PC-3 (cell line): ENCODE results near the gene SFXN3. TPM values are rescaled to one million over a fixed set of nuclear protein-coding genes. Genes with fewer than 3 reads are reported as not detected.
A peak's percentile ranks its signal among the peaks of the same experiment; 100 is the strongest.

ENCODE experiments used
- ATAC-seq: fragments of 200-7000 bp; cut with Tn5 transposase; 2 replicates; pipeline ENCODE4 v1.9.1; 2020; ENCODE audit warnings: mild to moderate bottlenecking, moderate library complexity
- BruUV-seq: library from RNA; stranded (reverse); fragments of 400-500 nt; replicated peaks from 2 replicates; lab custom pipeline; 2021; lab: Mats Ljungman, UMichigan
- CTCF ChIA-PET: fragments of 300-600 bp; sonication (Branson Sonifier 250); formaldehyde crosslinking; loops from one replicate; lab custom pipeline; 2022; ENCODE audit warnings: antibody characterized with exemption; lab: Charles Lee
- POLR2A ChIA-PET: fragments of 300-600 bp; sonication (Branson Sonifier 250); formaldehyde crosslinking; loops from one replicate; lab custom pipeline; 2022; ENCODE audit warnings: antibody characterized with exemption; ENCODE audit not compliant: unreplicated experiment; lab: Charles Lee
- DNase-seq: peaks from one replicate; pipeline ENCODE4 v3.0.0-alpha.2; 2015
- H2AFZ ChIP-seq: fragments of 300-600 bp; sonication (generic); 2 replicates; pipeline ENCODE4 v1.6.0; 2016; ENCODE audit warnings: antibody characterized with exemption, low read length
- H3F3A ChIP-seq: fragments of 300-600 bp; sonication (generic); one replicate; pipeline ENCODE4 v1.6.0; 2017; ENCODE audit warnings: antibody characterized with exemption, low read length, control low read depth, mild to moderate bottlenecking; ENCODE audit not compliant: unreplicated experiment
- H3K27ac ChIP-seq: fragments of 300-600 bp; sonication (generic); 2 replicates; pipeline ENCODE4 v1.5.1; 2016; ENCODE audit warnings: mild to moderate bottlenecking, low read length
- H3K27me3 ChIP-seq: fragments of 300-600 bp; sonication (generic); 2 replicates; pipeline ENCODE4 v1.6.1; 2016; ENCODE audit warnings: low read length, mixed read lengths
- H3K36me3 ChIP-seq: fragments of 300-600 bp; sonication (generic); 2 replicates; pipeline ENCODE4 v1.6.1; 2016; ENCODE audit warnings: low read depth, mixed run types, low read length, mixed read lengths
- H3K4me1 ChIP-seq: fragments of 300-600 bp; sonication (generic); 2 replicates; pipeline ENCODE4 v1.5.1; 2016; ENCODE audit warnings: low read length; ENCODE audit not compliant: insufficient read depth
- H3K4me2 ChIP-seq: fragments of 300-600 bp; sonication (generic); 2 replicates; pipeline ENCODE4 v1.6.0; 2016; ENCODE audit warnings: low read length
- H3K4me3 ChIP-seq: fragments of 300-600 bp; sonication (generic); 2 replicates; pipeline ENCODE4 v1.5.1; 2016; ENCODE audit warnings: mild to moderate bottlenecking, low read length, mixed read lengths
- H3K79me2 ChIP-seq: fragments of 300-600 bp; sonication (generic); 2 replicates; pipeline ENCODE4 v1.6.1; 2017; ENCODE audit warnings: low read length, mixed read lengths
- H3K9ac ChIP-seq: fragments of 300-600 bp; sonication (generic); 2 replicates; pipeline ENCODE4 v1.6.0; 2016; ENCODE audit warnings: mild to moderate bottlenecking, low read length
- H3K9me2 ChIP-seq: fragments of 300-600 bp; sonication (generic); replicated peaks from 2 replicates; pipeline ENCODE4 v1.6.1; 2016; ENCODE audit warnings: mixed run types, low read length, mixed read lengths
- H3K9me3 ChIP-seq: fragments of 300-600 bp; sonication (generic); 2 replicates; pipeline ENCODE4 v1.6.1; 2016; ENCODE audit warnings: low read length, mixed read lengths
- H4K20me1 ChIP-seq: fragments of 300-600 bp; sonication (generic); 2 replicates; pipeline ENCODE4 v1.6.1; 2016; ENCODE audit warnings: low read length, mixed read lengths
- EZH2 ChIP-seq: fragments of 300-600 bp; sonication (generic); IDR thresholded peaks from one replicate; pipeline ENCODE4 v1.6.1; 2017; ENCODE audit warnings: antibody characterized with exemption, mild to moderate bottlenecking, low read length; ENCODE audit not compliant: unreplicated experiment
- EZH2phosphoT487 ChIP-seq: fragments of 300-600 bp; sonication (generic); IDR thresholded peaks from 2 replicates; pipeline ENCODE4 v1.6.1; 2018; ENCODE audit warnings: mild to moderate bottlenecking, antibody characterized with exemption, low read length, borderline replicate concordance
- intact Hi-C: fragments of 100-400 bp; cut with micrococcal nuclease; formaldehyde crosslinking; loops from 2 replicates; pipeline ENCODE4 v1.9.0; 2023
- total RNA-seq: library from RNA; depleted of rRNA; stranded (reverse); fragments of >200 nt; gene quantifications from 2 replicates; pipeline ENCODE4 v1.2.3, GENCODE V29; 2014
- TF ChIP-seq, protein P1 (sequence below): fragments of 300-600 bp; sonication (generic); conservative IDR thresholded peaks from 2 replicates; pipeline ENCODE4 v1.5.1; 2017; ENCODE audit warnings: antibody characterized with exemption, low read depth, mild to moderate bottlenecking, low read length

The SFXN3 gene
- total RNA-seq, 1 experiment from 2014 or later, result 46.7 TPM

DNA sequence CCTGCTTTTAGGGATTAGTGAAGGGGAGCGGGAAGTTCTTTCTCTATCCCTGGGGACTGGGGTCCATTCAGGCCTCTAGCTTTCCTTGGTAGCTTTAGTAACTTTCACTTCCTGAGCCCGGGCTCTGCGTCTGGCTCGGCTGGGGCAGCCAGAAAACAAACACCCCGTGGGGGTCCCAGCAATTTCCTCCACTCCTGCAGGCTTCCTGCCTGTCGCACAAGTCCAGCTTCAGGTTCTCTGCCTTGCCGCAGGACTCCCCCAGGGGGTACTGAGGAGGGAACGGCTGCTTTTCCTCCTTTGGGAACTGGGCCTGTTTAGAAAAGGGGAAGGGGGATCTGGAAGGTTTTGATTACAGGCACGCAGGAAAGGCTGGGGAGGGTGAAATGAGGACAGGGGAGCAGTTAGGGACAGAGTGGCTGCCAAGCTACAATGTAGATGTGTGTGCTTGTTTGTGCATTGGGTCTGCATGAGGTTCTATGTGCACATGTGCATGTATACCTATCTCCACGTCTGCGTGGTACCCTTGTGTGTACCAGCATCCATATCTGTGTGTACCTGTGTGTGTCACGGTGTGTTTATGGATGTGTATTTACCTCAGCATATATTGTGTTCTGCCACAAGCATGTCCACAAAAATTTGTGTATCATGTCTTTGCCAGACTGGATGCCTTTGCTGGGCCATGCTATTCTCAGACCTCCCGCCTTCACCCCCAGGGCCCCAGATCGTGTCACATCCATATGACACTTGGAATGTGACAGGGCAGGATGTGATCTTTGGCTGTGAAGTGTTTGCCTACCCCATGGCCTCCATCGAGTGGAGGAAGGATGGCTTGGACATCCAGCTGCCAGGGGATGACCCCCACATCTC lies 32.7 kb downstream of the SFXN3 start:
- H3K9me2 ChIP-seq, result no peaks in the 10 kb centered on the region
- no peaks in the 10 kb centered on the region for H3K27me3 ChIP-seq
- no TSS peak for BruUV-seq
- ChIA-PET CTCF (no interaction called here), POLR2A (no interaction called here)
- H3K27ac ChIP-seq, result no peak overlapping the region
- ATAC-seq (no peak), DNase-seq (no peak)
- no peaks in the 10 kb centered on the region for H3K36me3 ChIP-seq
- no peaks in the 10 kb centered on the region for H4K20me1 ChIP-seq
- H3K9me3 ChIP-seq, result no peaks in the 10 kb centered on the region
- H2AFZ ChIP-seq, result no peak overlapping the region
- H3K4me1 ChIP-seq, result peaks cover 40% of the 10 kb centered on the region
- H3K9ac ChIP-seq, result no peak overlapping the region
- intact Hi-C loops, result no loop called here
- no peak for TF ChIP-seq EZH2
- TF ChIP-seq EZH2phosphoT487, result no peak
- TF ChIP-seq, protein P1, sequence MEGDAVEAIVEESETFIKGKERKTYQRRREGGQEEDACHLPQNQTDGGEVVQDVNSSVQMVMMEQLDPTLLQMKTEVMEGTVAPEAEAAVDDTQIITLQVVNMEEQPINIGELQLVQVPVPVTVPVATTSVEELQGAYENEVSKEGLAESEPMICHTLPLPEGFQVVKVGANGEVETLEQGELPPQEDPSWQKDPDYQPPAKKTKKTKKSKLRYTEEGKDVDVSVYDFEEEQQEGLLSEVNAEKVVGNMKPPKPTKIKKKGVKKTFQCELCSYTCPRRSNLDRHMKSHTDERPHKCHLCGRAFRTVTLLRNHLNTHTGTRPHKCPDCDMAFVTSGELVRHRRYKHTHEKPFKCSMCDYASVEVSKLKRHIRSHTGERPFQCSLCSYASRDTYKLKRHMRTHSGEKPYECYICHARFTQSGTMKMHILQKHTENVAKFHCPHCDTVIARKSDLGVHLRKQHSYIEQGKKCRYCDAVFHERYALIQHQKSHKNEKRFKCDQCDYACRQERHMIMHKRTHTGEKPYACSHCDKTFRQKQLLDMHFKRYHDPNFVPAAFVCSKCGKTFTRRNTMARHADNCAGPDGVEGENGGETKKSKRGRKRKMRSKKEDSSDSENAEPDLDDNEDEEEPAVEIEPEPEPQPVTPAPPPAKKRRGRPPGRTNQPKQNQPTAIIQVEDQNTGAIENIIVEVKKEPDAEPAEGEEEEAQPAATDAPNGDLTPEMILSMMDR, result no peak
- peak overlapping the region; percentile 88 for H3K4me2 ChIP-seq
- H3K4me3 ChIP-seq, result peak overlapping the region; percentile 87
- H3F3A ChIP-seq, result no peaks in the 10 kb centered on the region
- H3K79me2 ChIP-seq, result peaks cover 45% of the 10 kb centered on the region

DNA sequence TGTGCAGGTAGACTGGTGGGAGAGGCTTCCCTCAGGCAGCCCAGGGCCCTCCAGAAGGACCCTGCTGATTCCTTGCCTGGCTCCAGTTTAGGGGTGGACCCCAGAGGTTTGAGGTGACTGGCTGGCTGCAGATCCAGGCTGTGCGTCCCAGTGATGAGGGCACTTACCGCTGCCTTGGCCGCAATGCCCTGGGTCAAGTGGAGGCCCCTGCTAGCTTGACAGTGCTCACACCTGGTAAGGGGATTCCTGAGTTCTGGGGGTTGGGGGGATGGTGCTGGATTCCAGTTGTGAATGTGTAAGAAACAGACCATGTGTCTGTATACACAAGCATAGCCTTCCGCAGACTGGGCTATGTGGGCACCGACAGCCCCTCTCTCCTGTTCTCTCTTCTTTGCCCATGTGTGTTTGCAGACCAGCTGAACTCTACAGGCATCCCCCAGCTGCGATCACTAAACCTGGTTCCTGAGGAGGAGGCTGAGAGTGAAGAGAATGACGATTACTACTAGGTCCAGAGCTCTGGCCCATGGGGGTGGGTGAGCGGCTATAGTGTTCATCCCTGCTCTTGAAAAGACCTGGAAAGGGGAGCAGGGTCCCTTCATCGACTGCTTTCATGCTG lies 33.5 kb downstream of the SFXN3 start:
- no peak for ATAC-seq
- H3K36me3 ChIP-seq, result no peaks in the 10 kb centered on the region
- H3K4me3 ChIP-seq, result no peak overlapping the region
- intact Hi-C loops, result no loop called here
- TF ChIP-seq EZH2phosphoT487, result no peak
- TF ChIP-seq, protein P1, result no peak
- no peak for TF ChIP-seq EZH2
- H4K20me1 ChIP-seq, result no peaks in the 10 kb centered on the region
- POLR2A ChIA-PET, result no interaction called here
- no peaks in the 10 kb centered on the region for H3K9me2 ChIP-seq
- no peak overlapping the region for H3K9ac ChIP-seq
- no TSS peak for BruUV-seq
- H3K27me3 ChIP-seq, result no peaks in the 10 kb centered on the region
- CTCF ChIA-PET, result interaction anchor here (1.2 kb wide), 1 partner anchor 15 kb away, joined by 5 read pairs; no protein-coding TSS in a partner anchor
- no peak overlapping the region for H3K27ac ChIP-seq
- H3K4me1 ChIP-seq, result peaks cover 36% of the 10 kb centered on the region
- no peaks in the 10 kb centered on the region for H3K9me3 ChIP-seq
- no peaks in the 10 kb centered on the region for H3F3A ChIP-seq
- H3K79me2 ChIP-seq, result peaks cover 38% of the 10 kb centered on the region
- no peak overlapping the region for H3K4me2 ChIP-seq
- DNase-seq, result no peak
- no peak overlapping the region for H2AFZ ChIP-seq
